Naive thymus-derived CD4-positive, alpha-beta T cell (primary cell): Measurements from ENCODE around the gene CETP. TPM values are rescaled to one million over a fixed set of nuclear protein-coding genes. Genes with fewer than 3 reads are reported as not detected.

Experiments used
- ATAC-seq: fragments of 150-1000 bp; cut with Tn5 transposase; 2 replicates; pipeline ENCODE4 v1.10.0; 2021; ENCODE audit warnings: mild to moderate bottlenecking, moderate library complexity
- CTCF ChIA-PET: fragments of 350-600 bp; sonication (Branson Sonifier 250); formaldehyde crosslinking; loops from one replicate; lab custom pipeline; 2021; ENCODE audit warnings: antibody characterized with exemption; lab: Charles Lee
- POLR2A ChIA-PET: fragments of 350-600 bp; sonication (Branson Sonifier 250); formaldehyde crosslinking; loops from one replicate; lab custom pipeline; 2021; ENCODE audit warnings: antibody characterized with exemption, inconsistent platforms; lab: Charles Lee
- DNase-seq, 9 donors: peaks; one replicate each; pipeline versions ENCODE4 v3.0.0 to v3.0.0-alpha.2; 2020 to 2022; ENCODE audit warnings: mixed read lengths in 1 of 9
- H3K27ac ChIP-seq: one replicate; pipeline ENCODE4 v1.7.0; 2013; ENCODE audit warnings: mild to moderate bottlenecking, low read depth, low read length, moderate library complexity
- H3K27me3 ChIP-seq, 2 donors: one replicate each; pipeline ENCODE4 v1.7.0; 2013; ENCODE audit warnings: low read length in 2 of 2, mild to moderate bottlenecking in 2 of 2, moderate library complexity in 2 of 2; ENCODE audit not compliant: control insufficient read depth in 2 of 2, insufficient read depth in 2 of 2
- H3K36me3 ChIP-seq, 3 experiments: 1 replicate in 2 of 3; 2 replicates in 1 of 3; pipeline ENCODE4 v1.7.0; 2013; ENCODE audit warnings: low read length in 3 of 3, mild to moderate bottlenecking in 3 of 3, moderate library complexity in 1 of 3; ENCODE audit not compliant: insufficient read depth in 3 of 3, control insufficient read depth in 2 of 3
- H3K4me1 ChIP-seq, 2 donors: one replicate each; pipeline ENCODE4 v1.7.0; 2013; ENCODE audit warnings: low read length in 2 of 2, mild to moderate bottlenecking in 2 of 2, moderate library complexity in 1 of 2; ENCODE audit not compliant: control insufficient read depth in 2 of 2, insufficient read depth in 2 of 2
- H3K4me3 ChIP-seq: 2 replicates; pipeline ENCODE4 v1.7.0; 2013; ENCODE audit warnings: mild to moderate bottlenecking, low read length
- H3K9me3 ChIP-seq, 3 experiments: 1 replicate in 2 of 3; 2 replicates in 1 of 3; pipeline ENCODE4 v1.7.0; 2013; ENCODE audit warnings: low read length in 3 of 3; ENCODE audit not compliant: control insufficient read depth in 2 of 3
- H3K27ac Mint-ChIP-seq, 9 donors: one replicate each; pipeline ENCODE4 v1.8.0; 2020 to 2022; ENCODE audit warnings: mixed read lengths in 9 of 9, mild to moderate bottlenecking in 8 of 9, moderate library complexity in 5 of 9, inconsistent platforms in 2 of 9
- H3K27me3 Mint-ChIP-seq, 5 donors: one replicate each; pipeline ENCODE4 v1.8.0; 2021 to 2022; ENCODE audit warnings: mixed read lengths in 5 of 5, mild to moderate bottlenecking in 1 of 5
- H3K36me3 Mint-ChIP-seq, 5 donors: one replicate each; pipeline ENCODE4 v1.8.0; 2020 to 2022; ENCODE audit warnings: mixed read lengths in 5 of 5, mild to moderate bottlenecking in 3 of 5, inconsistent platforms in 1 of 5
- H3K4me1 Mint-ChIP-seq, 7 donors: one replicate each; pipeline ENCODE4 v1.8.0; 2020 to 2022; ENCODE audit warnings: mixed read lengths in 7 of 7, mild to moderate bottlenecking in 3 of 7, inconsistent platforms in 1 of 7
- H3K4me3 Mint-ChIP-seq, 10 donors: one replicate each; pipeline ENCODE4 v1.8.0; 2020 to 2022; ENCODE audit warnings: mild to moderate bottlenecking in 10 of 10, mixed read lengths in 10 of 10, moderate library complexity in 6 of 10, inconsistent platforms in 2 of 10
- H3K9me3 Mint-ChIP-seq, 11 donors: one replicate each; pipeline ENCODE4 v1.8.0; 2020 to 2022; ENCODE audit warnings: mixed read lengths in 11 of 11, mild to moderate bottlenecking in 4 of 11, inconsistent platforms in 1 of 11, moderate library complexity in 1 of 11
- intact Hi-C, 2 donors: fragments of 100-400 bp; cut with micrococcal nuclease; formaldehyde crosslinking; loops; one replicate each; pipeline ENCODE4 v1.15.1; 2023
- polyA plus RNA-seq, 2 donors: library from polyadenylated mRNA; unstranded; fragments of 300-500 nt; fragmentation: Illumina TruSeq; gene quantifications; one replicate each; pipeline ENCODE4 v1.2.3, GENCODE V29; 2021
- total RNA-seq, 6 experiments: library from RNA in 5 of 6; stranded (reverse) in 5 of 6; gene quantifications; 1 replicate in 5 of 6; 2 replicates in 1 of 6; pipeline ENCODE4 v1.2.3 and lab custom pipeline; 2021 to 2026

Gene CETP
- total and polyA plus RNA-seq, 7 experiments from 2014 or later = 0.17 to 0.25 TPM; not detected in 5

- Histone ChIP-seq H3K4me1 (peaks cover 14 to 35% of the 10 kb centered on the region in 2 donors), H3K27ac (peak overlapping the region; percentile 14)
- H3K4me1 Mint-ChIP-seq = peaks cover 47 to 71% (median 62%) of the 10 kb centered on the region in 7 donors
Observed at GRCh38 chr16:56980792-56981724, 19.3 kb downstream of the CETP start.

GRCh38 chr16:56981729-56982271, 20.1 kb downstream of the CETP start:
- H3K4me3 Mint-ChIP-seq = no peak overlapping the region
- no peaks in the 10 kb centered on the region for H3K27me3 Mint-ChIP-seq
- DNase-seq (no peak), ATAC-seq (no peak)
- H3K9me3 Mint-ChIP-seq = no peaks in the 10 kb centered on the region
- Histone ChIP-seq H3K36me3 (peaks cover 0 to 9% (median 0%) of the 10 kb centered on the region in 3 experiments), H3K9me3 (no peaks in the 10 kb centered on the region), H3K27me3 (no peaks in the 10 kb centered on the region), H3K27ac (peak overlapping the region; percentile 46), H3K4me1 (peaks cover 14 to 41% of the 10 kb centered on the region in 2 donors), H3K4me3 (no peak overlapping the region)
- H3K4me1 Mint-ChIP-seq = peaks cover 44 to 72% (median 62%) of the 10 kb centered on the region in 7 donors
- H3K36me3 Mint-ChIP-seq = peaks cover 4 to 34% (median 11%) of the 10 kb centered on the region in 5 donors
- CTCF ChIA-PET = interaction anchor here (0.6 to 1.4 kb wide), 2 partner anchors 111 to 204 kb away, joined by 3 read pairs; partner anchors contain the start of gene PSME3IP1
- POLR2A ChIA-PET = interaction anchor here (1.5 to 9.7 kb wide), 2 partner anchors 9 to 15 kb away, joined by 3 to 88 read pairs; no protein-coding TSS in a partner anchor
- peak overlapping the region in 7 of 9 donors; percentile 12 to 96 (median 74) for H3K27ac Mint-ChIP-seq
- intact Hi-C loops = no loop called here

More at GRCh38 chr16:56980792-56981724, 19.3 kb downstream of the CETP start:
- ATAC-seq (no peak), DNase-seq (no peak)
- Mint-ChIP-seq H3K27me3 (no peaks in the 10 kb centered on the region), H3K36me3 (peaks cover 4 to 32% (median 11%) of the 10 kb centered on the region in 5 donors), H3K9me3 (no peaks in the 10 kb centered on the region), H3K4me3 (no peak overlapping the region), H3K27ac (peak overlapping the region; percentile 12 to 96 (median 79))
- no peak overlapping the region for H3K4me3 ChIP-seq
- H3K27me3 ChIP-seq = no peaks in the 10 kb centered on the region
- H3K36me3 ChIP-seq = peaks cover 0 to 9% (median 0%) of the 10 kb centered on the region in 3 experiments
- no peaks in the 10 kb centered on the region for H3K9me3 ChIP-seq
- intact Hi-C loops = no loop called here
- CTCF ChIA-PET = interaction anchor here (0.6 to 1.4 kb wide), 2 partner anchors 112 to 205 kb away, joined by 3 read pairs; partner anchors contain the start of gene PSME3IP1
- POLR2A ChIA-PET = interaction anchor here (0.7 to 9.7 kb wide), 5 partner anchors 8 to 204 kb away, joined by 3 to 88 read pairs (median 3); partner anchors contain the start of genes NLRC5 and PSME3IP1

- intact Hi-C loops = no loop called here
- peaks cover 14 to 46% of the 10 kb centered on the region in 2 donors for H3K4me1 ChIP-seq
- H3K9me3 ChIP-seq = no peaks in the 10 kb centered on the region
- DNase-seq = no peak
- no peak overlapping the region for H3K4me3 ChIP-seq
- ChIA-PET CTCF (interaction anchor here (0.8 to 1.9 kb wide), 3 partner anchors 17 to 110 kb away, joined by 3 to 6 read pairs (median 3); no protein-coding TSS in a partner anchor), POLR2A (interaction anchor here (0.8 to 9.7 kb wide), 7 partner anchors 8 to 51 kb away, joined by 3 to 111 read pairs (median 4); no protein-coding TSS in a partner anchor)
- peaks cover 0 to 9% (median 0%) of the 10 kb centered on the region in 3 experiments for H3K36me3 ChIP-seq
- H3K27ac ChIP-seq = peak overlapping the region; percentile 46
- Mint-ChIP-seq H3K27ac (peak overlapping the region; percentile 10 to 96 (median 84)), H3K4me1 (peaks cover 52 to 80% (median 65%) of the 10 kb centered on the region in 7 donors), H3K4me3 (peak overlapping the region in 4 of 10 donors; percentile 24 to 49 (median 32)), H3K27me3 (no peaks in the 10 kb centered on the region), H3K9me3 (no peaks in the 10 kb centered on the region), H3K36me3 (peaks cover 4 to 35% (median 15%) of the 10 kb centered on the region in 5 donors)
- H3K27me3 ChIP-seq = no peaks in the 10 kb centered on the region
- ATAC-seq = no peak
Observed at GRCh38 chr16:56982695-56983094, 20.9 kb downstream of the CETP start.

GRCh38 chr16:56983211-56983751, 21.5 kb downstream of the CETP start:
- Histone ChIP-seq H3K27ac (peak overlapping the region; percentile 46), H3K4me1 (peaks cover 20 to 52% of the 10 kb centered on the region in 2 donors), H3K4me3 (no peak overlapping the region), H3K9me3 (no peaks in the 10 kb centered on the region), H3K36me3 (peaks cover 0 to 9% (median 0%) of the 10 kb centered on the region in 3 experiments), H3K27me3 (no peaks in the 10 kb centered on the region)
- ChIA-PET POLR2A (interaction anchor here (0.6 to 9.7 kb wide), 11 partner anchors 9 to 203 kb away, joined by 3 to 111 read pairs (median 4); partner anchors contain the start of genes PSME3IP1 and RSPRY1), CTCF (interaction anchor here (0.9 to 1.9 kb wide), 6 partner anchors 10 to 58 kb away, joined by 3 to 8 read pairs (median 6); no protein-coding TSS in a partner anchor)
- DNase-seq (no peak), ATAC-seq (no peak)
- H3K4me1 Mint-ChIP-seq = peaks cover 58 to 86% (median 70%) of the 10 kb centered on the region in 7 donors
- H3K27ac Mint-ChIP-seq = peak overlapping the region; percentile 10 to 99 (median 85)
- peak overlapping the region in 3 of 10 donors; percentile 24 to 49 (median 24) for H3K4me3 Mint-ChIP-seq
- no peaks in the 10 kb centered on the region for H3K27me3 Mint-ChIP-seq
- intact Hi-C loops = no loop called here
- peaks cover 4 to 41% (median 15%) of the 10 kb centered on the region in 5 donors for H3K36me3 Mint-ChIP-seq
- H3K9me3 Mint-ChIP-seq = no peaks in the 10 kb centered on the region

DNA sequence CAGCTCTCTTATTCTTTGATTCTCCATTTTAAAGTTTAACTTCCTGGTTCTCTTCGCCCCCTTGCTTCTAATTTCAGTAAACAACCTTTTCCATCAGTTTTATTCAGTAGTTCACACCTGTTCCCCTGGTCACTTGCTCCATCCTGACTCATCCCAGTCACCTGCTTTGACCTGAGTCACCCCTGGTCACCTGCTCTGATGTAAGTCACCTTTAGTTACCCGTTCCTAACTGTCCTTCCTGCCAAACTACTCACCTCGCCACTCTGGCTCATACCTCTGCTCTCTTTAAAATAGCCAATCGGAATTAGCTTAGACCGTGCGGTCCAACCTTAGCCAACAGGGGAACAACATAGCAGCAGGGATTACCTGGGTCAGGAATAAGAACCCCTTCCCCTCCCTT, 22.9 kb downstream of the CETP start:
- ChIA-PET CTCF (interaction anchor here (0.8 to 1.9 kb wide), 7 partner anchors 9 to 57 kb away, joined by 3 to 8 read pairs (median 5); no protein-coding TSS in a partner anchor), POLR2A (interaction anchor here (1.3 to 9.7 kb wide), 7 partner anchors 8 to 57 kb away, joined by 3 to 111 read pairs (median 6); no protein-coding TSS in a partner anchor)
- Histone ChIP-seq H3K27ac (peak overlapping the region; percentile 98), H3K27me3 (no peaks in the 10 kb centered on the region), H3K4me1 (peaks cover 24 to 55% of the 10 kb centered on the region in 2 donors), H3K9me3 (no peaks in the 10 kb centered on the region), H3K4me3 (no peak overlapping the region), H3K36me3 (peaks cover 0 to 12% (median 0%) of the 10 kb centered on the region in 3 experiments)
- intact Hi-C loops = loop anchor here (1.0 to 5.0 kb wide), 2 partner anchors 20 to 52 kb away; partner anchors contain the start of gene HERPUD1 (in 1 of the 2)
- H3K36me3 Mint-ChIP-seq = peaks cover 4 to 51% (median 15%) of the 10 kb centered on the region in 5 donors
- peaks cover 66 to 93% (median 72%) of the 10 kb centered on the region in 7 donors for H3K4me1 Mint-ChIP-seq
- H3K27ac Mint-ChIP-seq = peak overlapping the region; percentile 81 to 99 (median 88)
- H3K27me3 Mint-ChIP-seq = no peaks in the 10 kb centered on the region
- ATAC-seq (no peak), DNase-seq (no peak)
- peak overlapping the region; percentile 11 to 98 (median 62) for H3K4me3 Mint-ChIP-seq
- no peaks in the 10 kb centered on the region for H3K9me3 Mint-ChIP-seq
